Activated naive CD8-positive, alpha-beta T cell treated with anti-CD3 and anti-CD28 coated beads, Interleukin-2, amount 50 U/mL, for 24 hours (primary cell): ENCODE results near the gene RGS4.

Experiments used
- ATAC-seq: fragments of 150-1000 bp; cut with Tn5 transposase; one replicate; pipeline ENCODE4 v1.10.0; 2021
- DNase-seq: peaks from one replicate; pipeline ENCODE4 v3.0.0; 2021
- H3K27ac Mint-ChIP-seq: one replicate; pipeline ENCODE4 v1.8.0; 2021; ENCODE audit warnings: mild to moderate bottlenecking, mixed read lengths
- H3K27me3 Mint-ChIP-seq: one replicate; pipeline ENCODE4 v1.8.0; 2021; ENCODE audit warnings: mixed read lengths
- H3K36me3 Mint-ChIP-seq: one replicate; pipeline ENCODE4 v1.8.0; 2021; ENCODE audit warnings: low read depth, mixed read lengths
- H3K4me1 Mint-ChIP-seq: one replicate; pipeline ENCODE4 v1.8.0; 2021; ENCODE audit warnings: mixed read lengths
- H3K4me3 Mint-ChIP-seq: one replicate; pipeline ENCODE4 v1.8.0; 2021; ENCODE audit warnings: mild to moderate bottlenecking, moderate library complexity, mixed read lengths
- H3K9me3 Mint-ChIP-seq: one replicate; pipeline ENCODE4 v1.8.0; 2021; ENCODE audit warnings: mixed read lengths

Gene RGS4

GRCh38 chr1:163055531-163055930 is 13.6 kb upstream of the RGS4 start:
- Mint-ChIP-seq H3K27me3 (peaks cover 6% of the 10 kb centered on the region), H3K9me3 (peaks cover 5% of the 10 kb centered on the region), H3K36me3 (no peaks in the 10 kb centered on the region), H3K4me1 (no peaks in the 10 kb centered on the region), H3K27ac (no peak overlapping the region), H3K4me3 (no peak overlapping the region)
- no peak for DNase-seq
- ATAC-seq, result no peak

- H3K4me3 Mint-ChIP-seq, result no peak overlapping the region
- no peak overlapping the region for H3K27ac Mint-ChIP-seq
- no peaks in the 10 kb centered on the region for H3K4me1 Mint-ChIP-seq
- no peak for ATAC-seq
- H3K9me3 Mint-ChIP-seq, result peaks cover 5% of the 10 kb centered on the region
- peaks cover 6% of the 10 kb centered on the region for H3K27me3 Mint-ChIP-seq
- no peak for DNase-seq
- H3K36me3 Mint-ChIP-seq, result no peaks in the 10 kb centered on the region
These were observed 12.3 kb upstream of the RGS4 start for GRCh38 chr1:163056831-163057230.

GRCh38 chr1:163060343-163061007 is 8.7 kb upstream of the RGS4 start:
- H3K27ac Mint-ChIP-seq, result no peak overlapping the region
- DNase-seq, result no peak
- no peaks in the 10 kb centered on the region for H3K9me3 Mint-ChIP-seq
- no peaks in the 10 kb centered on the region for H3K4me1 Mint-ChIP-seq
- no peak for ATAC-seq
- H3K36me3 Mint-ChIP-seq, result no peaks in the 10 kb centered on the region
- H3K27me3 Mint-ChIP-seq, result peaks cover 3% of the 10 kb centered on the region
- H3K4me3 Mint-ChIP-seq, result no peak overlapping the region

- ATAC-seq, result no peak
- Mint-ChIP-seq H3K27ac (no peak overlapping the region), H3K27me3 (peaks cover 6% of the 10 kb centered on the region), H3K4me1 (no peaks in the 10 kb centered on the region), H3K9me3 (no peaks in the 10 kb centered on the region), H3K4me3 (no peak overlapping the region), H3K36me3 (no peaks in the 10 kb centered on the region)
- no peak for DNase-seq
These were observed 6.0 kb upstream of the RGS4 start for GRCh38 chr1:163063143-163063542.

- Mint-ChIP-seq H3K27me3 (peaks cover 10% of the 10 kb centered on the region), H3K36me3 (no peaks in the 10 kb centered on the region), H3K4me3 (no peak overlapping the region), H3K9me3 (no peaks in the 10 kb centered on the region), H3K4me1 (no peaks in the 10 kb centered on the region), H3K27ac (no peak overlapping the region)
- ATAC-seq, result no peak
- DNase-seq, result no peak
These were observed 5.6 kb upstream of the RGS4 start for GRCh38 chr1:163063610-163064009.

- no peak overlapping the region for H3K27ac Mint-ChIP-seq
- H3K4me1 Mint-ChIP-seq, result no peaks in the 10 kb centered on the region
- H3K4me3 Mint-ChIP-seq, result no peak overlapping the region
- H3K9me3 Mint-ChIP-seq, result no peaks in the 10 kb centered on the region
- no peaks in the 10 kb centered on the region for H3K36me3 Mint-ChIP-seq
- H3K27me3 Mint-ChIP-seq, result peaks cover 30% of the 10 kb centered on the region
- DNase-seq, result no peak
- ATAC-seq, result no peak
These were observed 3.0 kb upstream of the RGS4 start for GRCh38 chr1:163066168-163066567.

GRCh38 chr1:163066686-163067085 is 2.5 kb upstream of the RGS4 start:
- H3K4me3 Mint-ChIP-seq, result no peak overlapping the region

GRCh38 chr1:163068716-163069115 is 445 bp upstream of the RGS4 start:
- no peak for ATAC-seq

More at GRCh38 chr1:163066686-163067085, 2.5 kb upstream of the RGS4 start:
- Mint-ChIP-seq H3K27me3 (peaks cover 30% of the 10 kb centered on the region), H3K27ac (no peak overlapping the region), H3K9me3 (no peaks in the 10 kb centered on the region), H3K36me3 (no peaks in the 10 kb centered on the region), H3K4me1 (no peaks in the 10 kb centered on the region)
- ATAC-seq, result no peak
- DNase-seq, result no peak

GRCh38 chr1:163069655-163070277 is 605 bp downstream of the RGS4 start:
- Mint-ChIP-seq H3K9me3 (no peaks in the 10 kb centered on the region), H3K4me1 (no peaks in the 10 kb centered on the region), H3K4me3 (no peak overlapping the region), H3K36me3 (no peaks in the 10 kb centered on the region), H3K27me3 (peaks cover 38% of the 10 kb centered on the region), H3K27ac (no peak overlapping the region)
- ATAC-seq (no peak), DNase-seq (no peak)

More at GRCh38 chr1:163068716-163069115, 445 bp upstream of the RGS4 start:
- H3K4me1 Mint-ChIP-seq, result no peaks in the 10 kb centered on the region
- no peaks in the 10 kb centered on the region for H3K9me3 Mint-ChIP-seq
- H3K36me3 Mint-ChIP-seq, result no peaks in the 10 kb centered on the region
- H3K4me3 Mint-ChIP-seq, result no peak overlapping the region
- DNase-seq, result no peak
- H3K27me3 Mint-ChIP-seq, result peaks cover 38% of the 10 kb centered on the region
- H3K27ac Mint-ChIP-seq, result no peak overlapping the region

GRCh38 chr1:163071405-163072255 is 2.5 kb downstream of the RGS4 start:
- ATAC-seq (peak; percentile 40), DNase-seq (peak; percentile 38)
- Mint-ChIP-seq H3K9me3 (no peaks in the 10 kb centered on the region), H3K36me3 (no peaks in the 10 kb centered on the region), H3K4me3 (no peak overlapping the region), H3K4me1 (no peaks in the 10 kb centered on the region), H3K27ac (no peak overlapping the region), H3K27me3 (peaks cover 38% of the 10 kb centered on the region)

GRCh38 chr1:163072658-163073057 is 3.5 kb downstream of the RGS4 start:
- no peak overlapping the region for H3K27ac Mint-ChIP-seq
- no peaks in the 10 kb centered on the region for H3K9me3 Mint-ChIP-seq
- no peaks in the 10 kb centered on the region for H3K36me3 Mint-ChIP-seq
- DNase-seq, result no peak
- no peak overlapping the region for H3K4me3 Mint-ChIP-seq
- ATAC-seq, result no peak
- peaks cover 38% of the 10 kb centered on the region for H3K27me3 Mint-ChIP-seq
- H3K4me1 Mint-ChIP-seq, result no peaks in the 10 kb centered on the region

GRCh38 chr1:163074004-163074403 is 4.8 kb downstream of the RGS4 start:
- Mint-ChIP-seq H3K4me1 (no peaks in the 10 kb centered on the region), H3K27ac (no peak overlapping the region), H3K4me3 (no peak overlapping the region), H3K9me3 (no peaks in the 10 kb centered on the region), H3K27me3 (peaks cover 26% of the 10 kb centered on the region), H3K36me3 (no peaks in the 10 kb centered on the region)
- ATAC-seq (no peak), DNase-seq (no peak)

- H3K27me3 Mint-ChIP-seq, result peaks cover 18% of the 10 kb centered on the region
- no peak overlapping the region for H3K4me3 Mint-ChIP-seq
- DNase-seq (no peak), ATAC-seq (no peak)
- H3K9me3 Mint-ChIP-seq, result no peaks in the 10 kb centered on the region
- H3K27ac Mint-ChIP-seq, result no peak overlapping the region
- H3K4me1 Mint-ChIP-seq, result no peaks in the 10 kb centered on the region
- H3K36me3 Mint-ChIP-seq, result no peaks in the 10 kb centered on the region
These were observed 5.6 kb downstream of the RGS4 start for GRCh38 chr1:163074716-163075284.

- Mint-ChIP-seq H3K9me3 (no peaks in the 10 kb centered on the region), H3K4me3 (no peak overlapping the region), H3K4me1 (no peaks in the 10 kb centered on the region), H3K36me3 (no peaks in the 10 kb centered on the region), H3K27me3 (peaks cover 10% of the 10 kb centered on the region), H3K27ac (no peak overlapping the region)
- no peak for DNase-seq
- no peak for ATAC-seq
These were observed 6.9 kb downstream of the RGS4 start for GRCh38 chr1:163076044-163076443.

GRCh38 chr1:163076446-163076845 is 7.3 kb downstream of the RGS4 start:
- Mint-ChIP-seq H3K27ac (no peak overlapping the region), H3K9me3 (no peaks in the 10 kb centered on the region), H3K4me1 (no peaks in the 10 kb centered on the region), H3K27me3 (peaks cover 9% of the 10 kb centered on the region), H3K36me3 (no peaks in the 10 kb centered on the region), H3K4me3 (no peak overlapping the region)
- DNase-seq (no peak), ATAC-seq (no peak)
